Prostate gland (tissue), 2 donors: ENCODE results near the gene ABCD2. TPM values are rescaled to one million over a fixed set of nuclear protein-coding genes. Genes with fewer than 3 reads are reported as not detected.

Source experiments
- DNase-seq: peaks from one replicate; pipeline ENCODE4 v3.0.0-alpha.2; 2019; ENCODE audit warnings: low spot score
- H3K27ac ChIP-seq, 2 donors: fragments of 200-600 bp; sonication (generic); 2 replicates each; pipeline ENCODE4 v1.5.1; 2017 to 2019
- H3K27me3 ChIP-seq: fragments of 200-600 bp; sonication (generic); replicated peaks from 2 replicates; pipeline ENCODE4 v1.5.1; 2019; ENCODE audit not compliant: insufficient read depth
- H3K36me3 ChIP-seq, 2 donors: fragments of 200-600 bp; sonication (generic); 1 replicate in 1 of 2; 2 replicates in 1 of 2; pipeline versions ENCODE4 v1.5.1 to v1.8.1; 2017 to 2019
- H3K4me1 ChIP-seq: fragments of 200-600 bp; sonication (generic); replicated peaks from 2 replicates; pipeline ENCODE4 v1.5.1; 2019
- H3K4me3 ChIP-seq, 2 donors: fragments of 200-600 bp; sonication (generic); 2 replicates each; pipeline ENCODE4 v1.5.1; 2017 to 2019
- H3K9me3 ChIP-seq: fragments of 200-600 bp; sonication (generic); 2 replicates; pipeline ENCODE4 v1.5.1; 2017
- POLR2A ChIP-seq: fragments of 450-650 bp; IDR thresholded peaks from one replicate; pipeline ENCODE4 v1.6.1; 2016; ENCODE audit warnings: antibody characterized with exemption, mild to moderate bottlenecking
- POLR2AphosphoS5 ChIP-seq: sonication (generic); formaldehyde crosslinking; IDR thresholded peaks from one replicate; pipeline ENCODE4 v1.6.1; 2017; ENCODE audit warnings: antibody characterized with exemption
- WGBS: methylation state at CpG from one replicate; pipeline ENCODE4 v1.1.5; 2018; 5-methylcytosine and 5-hydroxymethylcytosine counted together
- intact Hi-C: fragments of 100-400 bp; cut with DNase I; formaldehyde crosslinking; loops from one replicate; pipeline ENCODE4 v1.14.2; 2022
- total RNA-seq, 2 donors: library from RNA; depleted of rRNA; stranded (reverse); fragments of >200 nt; gene quantifications; one replicate each; pipeline ENCODE4 v1.1.0, GENCODE V29; 2016
- TF ChIP-seq, protein P1 (sequence below), 4 experiments: fragments of 200-600 bp in 2 of 4; fragments of 450-650 bp in 2 of 4; sonication (generic) in 2 of 4; IDR thresholded peaks; 1 replicate in 3 of 4; 2 replicates in 1 of 4; pipeline ENCODE4 v1.5.1; 2016 to 2019; ENCODE audit warnings: antibody characterized with exemption in 4 of 4, mild to moderate bottlenecking in 2 of 4, moderate library complexity in 2 of 4

The ABCD2 gene
- total RNA-seq, result under 1 TPM in 1 of 2 donors, not detected in 1; 0.40 TPM

DNA sequence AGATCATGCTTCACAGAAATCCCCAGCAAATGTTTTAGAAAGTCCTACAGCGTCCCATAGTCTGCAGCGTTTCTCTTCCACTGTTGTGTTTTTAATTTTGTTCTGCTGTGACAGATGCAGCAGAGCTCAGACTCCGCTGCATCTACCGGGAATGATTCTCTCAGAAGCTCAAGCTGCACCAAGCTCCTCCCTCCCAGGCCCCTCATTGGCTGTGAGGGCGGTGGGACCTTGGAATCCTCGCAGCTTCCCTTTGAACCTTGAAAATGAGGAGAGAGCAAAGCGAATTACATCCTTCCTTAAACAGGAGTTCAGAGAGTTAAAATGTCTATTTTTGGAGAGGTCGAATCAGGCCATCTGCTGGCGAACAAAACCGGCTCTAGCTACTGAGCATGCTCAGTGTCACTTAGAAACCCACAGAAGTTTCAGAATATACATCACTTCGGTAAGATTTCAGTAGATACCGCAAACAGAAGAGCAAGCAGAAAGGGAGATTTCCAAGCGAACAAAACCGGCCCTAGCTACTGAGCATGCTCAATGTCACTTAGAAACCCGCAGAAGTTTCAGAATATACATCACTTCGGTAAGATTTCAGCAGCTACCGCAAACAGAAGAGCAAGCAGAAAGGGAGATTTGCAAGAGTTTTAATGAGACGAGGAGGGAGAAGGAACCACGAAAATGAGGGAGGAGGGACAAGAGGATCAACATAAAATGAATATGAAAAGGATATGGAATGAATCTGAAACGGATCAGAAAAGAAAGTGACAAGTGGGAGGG is at the start of gene ABCD2:
Gene ABCD2, minus strand, starts transcription at position 144 of the 774 bp plus-strand sequence. CDS start 188 bp downstream, outside the sequence.
- Histone ChIP-seq H3K27ac (peak within 1 kb of the TSS; percentile 39 to 70), H3K9me3 (no peaks in the 10 kb centered on the region), H3K36me3 (no peaks in the 10 kb centered on the region), H3K27me3 (no peaks in the 10 kb centered on the region), H3K4me1 (peaks cover 2% of the 10 kb centered on the region), H3K4me3 (peak within 1 kb of the TSS; percentile 33 to 34)
- under 1% methylated on average over 20 of the region's 20 CpGs for WGBS
- TF ChIP-seq POLR2AphosphoS5 (peak; percentile 28), POLR2A (no peak)
- TF ChIP-seq, protein P1, sequence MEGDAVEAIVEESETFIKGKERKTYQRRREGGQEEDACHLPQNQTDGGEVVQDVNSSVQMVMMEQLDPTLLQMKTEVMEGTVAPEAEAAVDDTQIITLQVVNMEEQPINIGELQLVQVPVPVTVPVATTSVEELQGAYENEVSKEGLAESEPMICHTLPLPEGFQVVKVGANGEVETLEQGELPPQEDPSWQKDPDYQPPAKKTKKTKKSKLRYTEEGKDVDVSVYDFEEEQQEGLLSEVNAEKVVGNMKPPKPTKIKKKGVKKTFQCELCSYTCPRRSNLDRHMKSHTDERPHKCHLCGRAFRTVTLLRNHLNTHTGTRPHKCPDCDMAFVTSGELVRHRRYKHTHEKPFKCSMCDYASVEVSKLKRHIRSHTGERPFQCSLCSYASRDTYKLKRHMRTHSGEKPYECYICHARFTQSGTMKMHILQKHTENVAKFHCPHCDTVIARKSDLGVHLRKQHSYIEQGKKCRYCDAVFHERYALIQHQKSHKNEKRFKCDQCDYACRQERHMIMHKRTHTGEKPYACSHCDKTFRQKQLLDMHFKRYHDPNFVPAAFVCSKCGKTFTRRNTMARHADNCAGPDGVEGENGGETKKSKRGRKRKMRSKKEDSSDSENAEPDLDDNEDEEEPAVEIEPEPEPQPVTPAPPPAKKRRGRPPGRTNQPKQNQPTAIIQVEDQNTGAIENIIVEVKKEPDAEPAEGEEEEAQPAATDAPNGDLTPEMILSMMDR (IDR thresholded peaks at IDR 0.05), result no peak
- DNase-seq, result peak; percentile 7
- intact Hi-C loops, result no loop called here

DNA sequence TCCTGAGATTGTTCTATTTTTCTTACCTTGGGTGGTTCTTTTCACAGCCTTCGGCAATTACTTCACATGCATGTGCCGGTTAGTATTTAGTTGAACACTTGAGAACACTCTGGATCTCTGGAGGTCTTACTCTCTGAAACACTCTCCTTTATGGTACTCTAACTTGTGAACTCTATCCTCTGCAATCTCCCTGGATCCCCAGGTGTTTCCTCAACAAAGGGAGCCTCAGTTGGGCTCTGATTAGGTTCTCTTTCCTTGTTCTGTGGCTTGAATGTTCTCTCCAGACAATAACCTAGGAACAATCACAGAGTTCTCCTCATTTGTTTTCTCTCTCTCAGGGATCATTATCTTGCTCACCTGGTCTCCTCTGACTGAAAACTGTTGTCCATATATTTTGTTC is 40.5 kb upstream of the ABCD2 start:
- no peaks in the 10 kb centered on the region for H3K27me3 ChIP-seq
- no peak overlapping the region for H3K4me3 ChIP-seq
- no peaks in the 10 kb centered on the region for H3K4me1 ChIP-seq
- no peak overlapping the region for H3K27ac ChIP-seq
- no peaks in the 10 kb centered on the region for H3K9me3 ChIP-seq
- TF ChIP-seq POLR2A (no peak), POLR2AphosphoS5 (no peak)
- TF ChIP-seq, protein P1 (IDR thresholded peaks at IDR 0.05), result no peak
- WGBS, result 89% methylated on average over 2 of the region's 2 CpGs
- intact Hi-C loops, result no loop called here
- DNase-seq, result no peak
- H3K36me3 ChIP-seq, result no peaks in the 10 kb centered on the region

DNA sequence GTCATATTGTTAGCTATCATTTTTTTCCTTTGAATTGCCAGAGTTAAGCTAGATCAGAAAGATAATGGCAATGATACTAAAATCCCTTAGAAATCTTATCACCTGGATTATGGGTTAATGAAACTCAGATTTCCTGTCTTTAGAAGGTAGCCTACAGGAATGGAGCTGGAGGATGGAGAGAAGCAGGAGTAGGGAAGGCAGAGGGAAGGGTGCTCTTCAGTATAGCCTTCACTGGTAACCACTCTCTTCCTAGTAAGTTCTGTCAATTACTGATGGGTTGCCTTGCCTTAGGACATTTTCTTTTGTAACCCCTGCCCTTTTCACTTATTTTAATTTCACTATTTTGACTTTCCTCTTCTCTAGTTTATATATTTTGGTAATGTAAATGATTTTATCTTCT is 27.8 kb upstream of the ABCD2 start:
- TF ChIP-seq, protein P1 (IDR thresholded peaks at IDR 0.05), result no peak
- TF ChIP-seq POLR2A (no peak), POLR2AphosphoS5 (no peak)

DNA sequence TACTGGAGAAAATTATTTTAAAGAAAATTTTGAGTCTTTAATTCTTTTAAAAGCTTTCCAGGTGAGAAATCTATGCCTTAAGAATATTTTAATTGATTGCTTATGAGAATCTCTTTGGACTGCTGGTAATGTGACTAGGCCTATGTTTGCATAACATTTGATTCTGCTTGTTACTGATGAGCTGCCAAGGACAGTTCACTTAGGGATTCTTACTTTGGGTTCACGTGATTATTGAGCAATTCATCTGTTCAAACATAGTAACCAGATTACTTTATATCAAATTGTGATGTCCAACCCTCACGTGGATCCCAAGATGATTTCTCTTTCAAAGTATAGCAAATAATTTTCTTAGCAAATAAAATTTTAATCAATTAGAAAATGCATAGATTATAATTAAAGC is 27.4 kb upstream of the ABCD2 start:
- Histone ChIP-seq H3K27me3 (no peaks in the 10 kb centered on the region), H3K27ac (no peak overlapping the region), H3K36me3 (no peaks in the 10 kb centered on the region), H3K4me1 (no peaks in the 10 kb centered on the region), H3K9me3 (no peaks in the 10 kb centered on the region), H3K4me3 (no peak overlapping the region)
- no peak for DNase-seq
- WGBS, result 25% methylated on average over 2 of the region's 2 CpGs
- intact Hi-C loops, result no loop called here
- TF ChIP-seq, protein P1 (IDR thresholded peaks at IDR 0.05), result no peak
- TF ChIP-seq POLR2AphosphoS5, result no peak
- no peak for TF ChIP-seq POLR2A

More for the DNA sequence above, 27.8 kb upstream of the ABCD2 start:
- no peaks in the 10 kb centered on the region for H3K27me3 ChIP-seq
- intact Hi-C loops, result no loop called here
- no peak for DNase-seq
- no peak overlapping the region for H3K27ac ChIP-seq
- H3K9me3 ChIP-seq, result no peaks in the 10 kb centered on the region
- H3K36me3 ChIP-seq, result no peaks in the 10 kb centered on the region
- no peaks in the 10 kb centered on the region for H3K4me1 ChIP-seq
- H3K4me3 ChIP-seq, result no peak overlapping the region

DNA sequence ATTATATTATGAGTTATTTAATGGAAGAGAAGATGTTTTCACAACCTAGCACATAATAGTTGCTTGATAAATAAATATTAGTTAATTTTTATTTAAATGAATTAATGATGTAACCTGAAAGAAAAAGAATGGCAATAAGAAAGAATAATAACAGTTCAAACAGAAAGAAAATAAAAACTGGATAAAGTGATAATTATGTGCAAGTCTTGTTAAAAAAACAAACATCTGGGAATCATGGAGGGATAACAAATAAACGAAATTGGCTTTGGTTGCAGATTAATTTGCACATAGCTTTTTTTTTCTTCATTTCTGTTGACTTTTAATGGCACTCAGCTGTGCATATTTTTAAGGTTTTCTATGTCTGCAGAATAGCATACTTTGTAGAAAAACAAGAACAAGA is 23.4 kb upstream of the ABCD2 start:
- intact Hi-C loops, result no loop called here
- no peak overlapping the region for H3K27ac ChIP-seq
- no peaks in the 10 kb centered on the region for H3K4me1 ChIP-seq
- DNase-seq, result no peak
- no peak overlapping the region for H3K4me3 ChIP-seq
- no peaks in the 10 kb centered on the region for H3K27me3 ChIP-seq
- H3K36me3 ChIP-seq, result no peaks in the 10 kb centered on the region
- 72% methylated on average over 1 of the region's 1 CpG for WGBS
- TF ChIP-seq, protein P1 (IDR thresholded peaks at IDR 0.05), result no peak
- TF ChIP-seq POLR2A (no peak), POLR2AphosphoS5 (no peak)
- no peaks in the 10 kb centered on the region for H3K9me3 ChIP-seq
